ENCODE data around the gene DDX39B. TPM values are rescaled to one million over a fixed set of nuclear protein-coding genes. Genes with fewer than 3 reads are reported as not detected.

DDX39B gene
- total RNA-seq, 1 donor from 2014 or later = 294 TPM

GRCh38 chr6:31531771-31532643 lies 9.8 kb downstream of the DDX39B start:
- Histone ChIP-seq H3K27ac (ENCODE audit: low read depth, low read length) (no peak overlapping the region), H3K36me3 (ENCODE audit: insufficient read depth, low read length) (peaks cover 62% of the 10 kb centered on the region), H3K9me3 (ENCODE audit: insufficient read depth, low read depth, low read length) (no peaks in the 10 kb centered on the region), H3K27me3 (ENCODE audit: insufficient read depth, low read length) (no peaks in the 10 kb centered on the region), H3K79me2 (ENCODE audit: insufficient read depth, low read length) (peaks cover 40% of the 10 kb centered on the region), H3K9ac (ENCODE audit: low read length) (no peak overlapping the region), H4K20me1 (ENCODE audit: insufficient read depth, low read length) (peaks cover 88% of the 10 kb centered on the region), H2AFZ (ENCODE audit: low read depth, low read length) (no peak overlapping the region), H3K4me1 (ENCODE audit: insufficient read depth, low read length) (no peaks in the 10 kb centered on the region), H3K4me3 (ENCODE audit: insufficient read depth, low read depth, low read length) (no peak overlapping the region), H3K4me2 (ENCODE audit: low read length) (no peak overlapping the region)
- DNase-seq (ENCODE audit: low read depth) (no peak), FAIRE-seq (no peak)
- H3K4me3 Mint-ChIP-seq (ENCODE audit: unreplicated experiment) = no peak overlapping the region
- no peaks in the 10 kb centered on the region for H3K9me3 Mint-ChIP-seq (ENCODE audit: unreplicated experiment)
- no peak overlapping the region for H3K27ac Mint-ChIP-seq (ENCODE audit: unreplicated experiment)
- H3K36me3 Mint-ChIP-seq (ENCODE audit: low read depth, unreplicated experiment) = peaks cover 15% of the 10 kb centered on the region
- H3K4me1 Mint-ChIP-seq (ENCODE audit: low read depth, unreplicated experiment) = peaks cover 5% of the 10 kb centered on the region
- H3K27me3 Mint-ChIP-seq (ENCODE audit: low read depth, unreplicated experiment) = no peaks in the 10 kb centered on the region
- no peak for TF ChIP-seq EZH2 (IDR thresholded peaks at IDR 0.05; ENCODE audit: insufficient read depth, low read length)
- TF ChIP-seq CTCF (IDR thresholded peaks at IDR 0.05; ENCODE audit: insufficient read depth, low read depth, low read length) = no peak

GRCh38 chr6:31531162-31531561 lies 10.6 kb downstream of the DDX39B start:
- Histone ChIP-seq H3K4me2 (ENCODE audit: low read length) (no peak overlapping the region), H3K9ac (ENCODE audit: low read length) (no peak overlapping the region), H3K79me2 (ENCODE audit: insufficient read depth, low read length) (peaks cover 32% of the 10 kb centered on the region), H3K36me3 (ENCODE audit: insufficient read depth, low read length) (peaks cover 55% of the 10 kb centered on the region), H4K20me1 (ENCODE audit: insufficient read depth, low read length) (peaks cover 80% of the 10 kb centered on the region), H3K27me3 (ENCODE audit: insufficient read depth, low read length) (no peaks in the 10 kb centered on the region), H3K9me3 (ENCODE audit: insufficient read depth, low read depth, low read length) (no peaks in the 10 kb centered on the region), H3K4me3 (ENCODE audit: insufficient read depth, low read depth, low read length) (no peak overlapping the region), H3K27ac (ENCODE audit: low read depth, low read length) (no peak overlapping the region), H3K4me1 (ENCODE audit: insufficient read depth, low read length) (peaks cover 2% of the 10 kb centered on the region), H2AFZ (ENCODE audit: low read depth, low read length) (no peak overlapping the region)
- Mint-ChIP-seq H3K9me3 (ENCODE audit: unreplicated experiment) (no peaks in the 10 kb centered on the region), H3K27me3 (ENCODE audit: low read depth, unreplicated experiment) (no peaks in the 10 kb centered on the region), H3K27ac (ENCODE audit: unreplicated experiment) (no peak overlapping the region), H3K4me1 (ENCODE audit: low read depth, unreplicated experiment) (peaks cover 8% of the 10 kb centered on the region), H3K4me3 (ENCODE audit: unreplicated experiment) (no peak overlapping the region), H3K36me3 (ENCODE audit: low read depth, unreplicated experiment) (peaks cover 15% of the 10 kb centered on the region)
- DNase-seq (ENCODE audit: low read depth) (no peak), FAIRE-seq (no peak)
- TF ChIP-seq EZH2 (IDR thresholded peaks at IDR 0.05; ENCODE audit: insufficient read depth, low read length) (no peak), CTCF (IDR thresholded peaks at IDR 0.05; ENCODE audit: insufficient read depth, low read depth, low read length) (no peak)

- no peak overlapping the region for H3K27ac ChIP-seq (ENCODE audit: low read depth, low read length)
- no peaks in the 10 kb centered on the region for H3K27me3 Mint-ChIP-seq (ENCODE audit: low read depth, unreplicated experiment)
- H3K36me3 ChIP-seq (ENCODE audit: insufficient read depth, low read length) = peaks cover 50% of the 10 kb centered on the region
- TF ChIP-seq EZH2 (IDR thresholded peaks at IDR 0.05; ENCODE audit: insufficient read depth, low read length) = no peak
- no peak for TF ChIP-seq CTCF (IDR thresholded peaks at IDR 0.05; ENCODE audit: insufficient read depth, low read depth, low read length)
- DNase-seq (ENCODE audit: low read depth) = no peak
- no peak overlapping the region for H3K4me3 ChIP-seq (ENCODE audit: insufficient read depth, low read depth, low read length)
- peaks cover 7% of the 10 kb centered on the region for H3K4me1 ChIP-seq (ENCODE audit: insufficient read depth, low read length)
- H3K27me3 ChIP-seq (ENCODE audit: insufficient read depth, low read length) = no peaks in the 10 kb centered on the region
- no peaks in the 10 kb centered on the region for H3K9me3 Mint-ChIP-seq (ENCODE audit: unreplicated experiment)
- no peak overlapping the region for H3K9ac ChIP-seq (ENCODE audit: low read length)
- peaks cover 27% of the 10 kb centered on the region for H3K79me2 ChIP-seq (ENCODE audit: insufficient read depth, low read length)
- peaks cover 11% of the 10 kb centered on the region for H3K36me3 Mint-ChIP-seq (ENCODE audit: low read depth, unreplicated experiment)
- no peak overlapping the region for H2AFZ ChIP-seq (ENCODE audit: low read depth, low read length)
- FAIRE-seq = no peak
- H4K20me1 ChIP-seq (ENCODE audit: insufficient read depth, low read length) = peaks cover 80% of the 10 kb centered on the region
- no peak overlapping the region for H3K27ac Mint-ChIP-seq (ENCODE audit: unreplicated experiment)
- no peak overlapping the region for H3K4me3 Mint-ChIP-seq (ENCODE audit: unreplicated experiment)
- H3K4me1 Mint-ChIP-seq (ENCODE audit: low read depth, unreplicated experiment) = peaks cover 8% of the 10 kb centered on the region
- H3K4me2 ChIP-seq (ENCODE audit: low read length) = no peak overlapping the region
- no peaks in the 10 kb centered on the region for H3K9me3 ChIP-seq (ENCODE audit: insufficient read depth, low read depth, low read length)
Observed at GRCh38 chr6:31530659-31531058, 11.1 kb downstream of the DDX39B start.

Measured in astrocyte (in vitro differentiated cells and primary cell).